ENCODE data around the gene MARCHF2. TPM values are rescaled to one million over a fixed set of nuclear protein-coding genes. Genes with fewer than 3 reads are reported as not detected.
A peak's percentile ranks its signal among the peaks of the same experiment; 100 is the strongest.

The MARCHF2 gene
- total RNA-seq, 2 experiments from 2014 or later, result 20.0 to 22.2 TPM

GRCh38 chr19:8456064-8456463 lies 43.0 kb downstream of the MARCHF2 start:
- Mint-ChIP-seq H3K4me3 (no peak overlapping the region), H3K4me1 (ENCODE audit: low read depth) (peaks cover 97% of the 10 kb centered on the region), H3K27me3 (no peaks in the 10 kb centered on the region), H3K9me3 (no peaks in the 10 kb centered on the region), H3K36me3 (ENCODE audit: low read depth) (peaks cover 96% of the 10 kb centered on the region), H3K27ac (no peak overlapping the region)
- intact Hi-C loops (cut with DNase I, micrococcal nuclease), result no loop called here
- Histone ChIP-seq H3K36me3 (ENCODE audit: insufficient read depth, low read length) (peaks cover 78% of the 10 kb centered on the region), H3K27me3 (ENCODE audit: control insufficient read depth in 1 of 2, insufficient read depth in 2 of 2, low read length in 2 of 2) (no peaks in the 10 kb centered on the region), H3K4me1 (ENCODE audit: insufficient read depth, low read length) (peaks cover 63% of the 10 kb centered on the region), H3K9me3 (ENCODE audit: control insufficient read depth in 1 of 2, insufficient read depth in 1 of 2, low read length in 2 of 2) (no peaks in the 10 kb centered on the region), H3K4me3 (ENCODE audit: low read length) (no peak overlapping the region), H3K27ac (ENCODE audit: low read depth in 1 of 2, low read length in 2 of 2) (no peak overlapping the region)
- TF ChIP-seq CTCF (IDR thresholded peaks at IDR 0.05), result no peak
- POLR2A ChIA-PET, result interaction anchor here (3.3 kb wide), 1 partner anchor 11 kb away, joined by 15 read pairs; the partner anchor contains the start of gene HNRNPM
- no peak for ATAC-seq (ENCODE audit: poor library complexity)
- DNase-seq, result no peak
- CTCF ChIA-PET, result interaction anchor here (0.9 kb wide), 1 partner anchor 10 kb away, joined by 4 read pairs; no protein-coding TSS in a partner anchor

- H3K4me3 ChIP-seq (ENCODE audit: low read length), result no peak overlapping the region
- H3K27ac Mint-ChIP-seq, result peak overlapping the region; percentile 36
- ChIA-PET POLR2A (interaction anchor here (0.9 to 3.3 kb wide), 2 partner anchors 11 to 12 kb away, joined by 3 to 15 read pairs; partner anchors contain the start of gene HNRNPM), CTCF (no interaction called here)
- no peaks in the 10 kb centered on the region for H3K9me3 Mint-ChIP-seq
- H3K27me3 Mint-ChIP-seq, result no peaks in the 10 kb centered on the region
- intact Hi-C loops (cut with DNase I, micrococcal nuclease), result no loop called here
- no peak for DNase-seq
- H3K4me3 Mint-ChIP-seq, result no peak overlapping the region
- no peak overlapping the region for H3K27ac ChIP-seq (ENCODE audit: low read depth in 1 of 2, low read length in 2 of 2)
- peaks cover 53% of the 10 kb centered on the region for H3K4me1 ChIP-seq (ENCODE audit: insufficient read depth, low read length)
- peaks cover 76% of the 10 kb centered on the region for H3K36me3 ChIP-seq (ENCODE audit: insufficient read depth, low read length)
- H3K36me3 Mint-ChIP-seq (ENCODE audit: low read depth), result peaks cover 94% of the 10 kb centered on the region
- no peak for ATAC-seq (ENCODE audit: poor library complexity)
- H3K27me3 ChIP-seq (ENCODE audit: control insufficient read depth in 1 of 2, insufficient read depth in 2 of 2, low read length in 2 of 2), result no peaks in the 10 kb centered on the region
- H3K4me1 Mint-ChIP-seq (ENCODE audit: low read depth), result peaks cover 95% of the 10 kb centered on the region
- no peak for TF ChIP-seq CTCF (IDR thresholded peaks at IDR 0.05)
- H3K9me3 ChIP-seq (ENCODE audit: control insufficient read depth in 1 of 2, insufficient read depth in 1 of 2, low read length in 2 of 2), result no peaks in the 10 kb centered on the region
Observed at GRCh38 chr19:8457209-8457608, 44.1 kb downstream of the MARCHF2 start.

GRCh38 chr19:8457827-8458226 lies 44.7 kb downstream of the MARCHF2 start:
- Histone ChIP-seq H3K27me3 (ENCODE audit: control insufficient read depth in 1 of 2, insufficient read depth in 2 of 2, low read length in 2 of 2) (no peaks in the 10 kb centered on the region), H3K9me3 (ENCODE audit: control insufficient read depth in 1 of 2, insufficient read depth in 1 of 2, low read length in 2 of 2) (no peaks in the 10 kb centered on the region), H3K27ac (ENCODE audit: low read depth in 1 of 2, low read length in 2 of 2) (no peak overlapping the region), H3K4me1 (ENCODE audit: insufficient read depth, low read length) (peaks cover 47% of the 10 kb centered on the region), H3K4me3 (ENCODE audit: low read length) (no peak overlapping the region), H3K36me3 (ENCODE audit: insufficient read depth, low read length) (peaks cover 77% of the 10 kb centered on the region)
- Mint-ChIP-seq H3K4me3 (no peak overlapping the region), H3K9me3 (no peaks in the 10 kb centered on the region), H3K4me1 (ENCODE audit: low read depth) (peaks cover 95% of the 10 kb centered on the region), H3K36me3 (ENCODE audit: low read depth) (peaks cover 94% of the 10 kb centered on the region), H3K27me3 (no peaks in the 10 kb centered on the region), H3K27ac (peak overlapping the region; percentile 36)
- DNase-seq (no peak), ATAC-seq (ENCODE audit: poor library complexity) (no peak)
- intact Hi-C loops (cut with DNase I, micrococcal nuclease), result no loop called here
- ChIA-PET CTCF (no interaction called here), POLR2A (interaction anchor here (3.3 kb wide), 1 partner anchor 13 kb away, joined by 15 read pairs; the partner anchor contains the start of gene HNRNPM)
- TF ChIP-seq CTCF (IDR thresholded peaks at IDR 0.05), result no peak

Measured in CD4-positive, alpha-beta T cell (primary cell).